Ovary (tissue), 3 donors: ENCODE measurements around the gene BTBD19.

Experiments
- CTCF ChIP-seq, 3 donors: fragments of 450-650 bp in 2 of 3; fragments of 200-600 bp in 1 of 3; IDR thresholded peaks; one replicate each; pipeline versions ENCODE4 v1.5.1 to v1.8.0; 2016 to 2022; ENCODE audit warnings: antibody characterized with exemption in 3 of 3, mild to moderate bottlenecking in 1 of 3
- EP300 ChIP-seq: sonication (generic); formaldehyde crosslinking; IDR thresholded peaks from one replicate; pipeline ENCODE4 v1.6.1; 2017; ENCODE audit warnings: antibody characterized with exemption
- donor health status: DM: no; HTN: no; CAD: no.

- TF ChIP-seq EP300 (no peak), CTCF (IDR thresholded peaks at IDR 0.05) (no peak)
Measured at GRCh38 chr1:44817307-44817706, 9.0 kb downstream of the BTBD19 start.
